Astrocyte of the spinal cord (primary cell): ENCODE measurements around the gene PRKAG1.

ENCODE experiments used
- DNase-seq: peaks from one replicate; pipeline ENCODE4 v3.0.0; 2011; ENCODE audit warnings: low read depth, low spot score
- H3K4me3 ChIP-seq: 2 replicates; pipeline ENCODE4 v1.5.1; 2011; ENCODE audit warnings: low read depth, mild to moderate bottlenecking, low read length, moderate library complexity
- CTCF ChIP-seq: IDR thresholded peaks from 2 replicates; pipeline ENCODE4 v1.5.1; 2012; ENCODE audit warnings: low read depth, mild to moderate bottlenecking, low read length, inconsistent platforms
- in situ Hi-C: cut with HindIII; loops from 2 replicates; pipeline ENCODE4 v1.10.0; 2017; ENCODE audit warnings: low sequenced_read_pairs

Gene PRKAG1

GRCh38 chr12:48995086-48995879 lies 23.3 kb downstream of the PRKAG1 start:
- H3K4me3 ChIP-seq = peak overlapping the region; percentile 1
- DNase-seq = peak; percentile 70
- TF ChIP-seq CTCF = peak; percentile 88
- in situ Hi-C loops = no loop called here

GRCh38 chr12:48994224-48995085 lies 24.1 kb downstream of the PRKAG1 start:
- H3K4me3 ChIP-seq = no peak overlapping the region
- in situ Hi-C loops = no loop called here
- TF ChIP-seq CTCF = no peak

GRCh38 chr12:48993787-48994186 lies 24.8 kb downstream of the PRKAG1 start:
- H3K4me3 ChIP-seq = no peak overlapping the region
- no peak for DNase-seq
- TF ChIP-seq CTCF = no peak
- in situ Hi-C loops = no loop called here

More at GRCh38 chr12:48994224-48995085, 24.1 kb downstream of the PRKAG1 start:
- no peak for DNase-seq

GRCh38 chr12:48991247-48992050 lies 27.1 kb downstream of the PRKAG1 start:
- TF ChIP-seq CTCF = no peak
- no peak for DNase-seq
- in situ Hi-C loops = no loop called here
- no peak overlapping the region for H3K4me3 ChIP-seq

- no peak overlapping the region for H3K4me3 ChIP-seq
- TF ChIP-seq CTCF = no peak
- no peak for DNase-seq
- in situ Hi-C loops = no loop called here
Observed at GRCh38 chr12:48990552-48990951, 28.0 kb downstream of the PRKAG1 start.

GRCh38 chr12:48988030-48988649 lies 30.4 kb downstream of the PRKAG1 start:
- TF ChIP-seq CTCF = peak; percentile 91
- DNase-seq = no peak

More at GRCh38 chr12:48988030-48988649, 30.4 kb downstream of the PRKAG1 start:
- in situ Hi-C loops = no loop called here
- no peak overlapping the region for H3K4me3 ChIP-seq
